ENCODE measurements around the gene SLC2A13.
A peak's percentile ranks its signal among the peaks of the same experiment; 100 is the strongest.

SLC2A13 gene

GRCh38 chr12:40103043-40103442 lies 2.8 kb downstream of the SLC2A13 start:
- no peak for TF ChIP-seq EZH2phosphoT487 (conservative IDR thresholded peaks at IDR 0.05; ENCODE audit: low read length)
- TF ChIP-seq CTCF (IDR thresholded peaks at IDR 0.05; ENCODE audit: insufficient read depth, low read length, poor library complexity, severe bottlenecking) = no peak
- Histone ChIP-seq H3K36me3 (ENCODE audit: low read length) (no peaks in the 10 kb centered on the region), H3K4me3 (ENCODE audit: insufficient read depth, low read length, poor library complexity, severe bottlenecking) (no peak overlapping the region), H4K20me1 (ENCODE audit: low read depth, low read length) (no peaks in the 10 kb centered on the region), H2AFZ (ENCODE audit: low read depth, low read length, severe bottlenecking) (no peak overlapping the region), H3K27ac (ENCODE audit: low read depth, low read length) (no peak overlapping the region), H3K9me2 (replicated peaks; ENCODE audit: insufficient read depth, low read length) (no peaks in the 10 kb centered on the region), H3K9me3 (ENCODE audit: insufficient read depth, low read length) (no peaks in the 10 kb centered on the region), H3K79me2 (ENCODE audit: insufficient read depth, low read length) (no peaks in the 10 kb centered on the region), H3F3A (ENCODE audit: insufficient read depth) (peaks cover 10% of the 10 kb centered on the region), H3K9ac (ENCODE audit: low read length) (no peak overlapping the region), H3K4me2 (ENCODE audit: low read depth, low read length, poor library complexity, severe bottlenecking) (peak overlapping the region; percentile 88), H3K27me3 (ENCODE audit: low read length) (no peaks in the 10 kb centered on the region)

- no peaks in the 10 kb centered on the region for H4K20me1 ChIP-seq (ENCODE audit: low read depth, low read length)
- no peaks in the 10 kb centered on the region; the same call in 1 of the 2 replicates for H3K79me2 ChIP-seq (ENCODE audit: insufficient read depth, low read length)
- no peak overlapping the region for H3K4me2 ChIP-seq (ENCODE audit: low read depth, low read length, poor library complexity, severe bottlenecking)
- H3K9ac ChIP-seq (ENCODE audit: low read length) = no peak overlapping the region
- no peaks in the 10 kb centered on the region for H3K27me3 ChIP-seq (ENCODE audit: low read length)
- H3K4me3 ChIP-seq (ENCODE audit: insufficient read depth, low read length, poor library complexity, severe bottlenecking) = no peak overlapping the region
- no peak overlapping the region for H3K27ac ChIP-seq (ENCODE audit: low read depth, low read length)
- no peak overlapping the region for H2AFZ ChIP-seq (ENCODE audit: low read depth, low read length, severe bottlenecking)
- TF ChIP-seq EZH2phosphoT487 (conservative IDR thresholded peaks at IDR 0.05; ENCODE audit: low read length) (no peak), CTCF (IDR thresholded peaks at IDR 0.05; ENCODE audit: insufficient read depth, low read length, poor library complexity, severe bottlenecking) (no peak)
- no peaks in the 10 kb centered on the region for H3K36me3 ChIP-seq (ENCODE audit: low read length)
- H3K9me3 ChIP-seq (ENCODE audit: insufficient read depth, low read length) = no peaks in the 10 kb centered on the region
- H3K9me2 ChIP-seq (replicated peaks; ENCODE audit: insufficient read depth, low read length) = no peaks in the 10 kb centered on the region
- H3F3A ChIP-seq (ENCODE audit: insufficient read depth) = peaks cover 4% of the 10 kb centered on the region
Measured at GRCh38 chr12:40101747-40102146, 4.1 kb downstream of the SLC2A13 start.

- no peaks in the 10 kb centered on the region for H3K36me3 ChIP-seq (ENCODE audit: low read length)
- no peak overlapping the region for H3K9ac ChIP-seq (ENCODE audit: low read length)
- H3K79me2 ChIP-seq (ENCODE audit: insufficient read depth, low read length) = no peaks in the 10 kb centered on the region; the same call in 1 of the 2 replicates
- no peaks in the 10 kb centered on the region for H3K9me3 ChIP-seq (ENCODE audit: insufficient read depth, low read length)
- H3K4me3 ChIP-seq (ENCODE audit: insufficient read depth, low read length, poor library complexity, severe bottlenecking) = no peak overlapping the region
- H3K27me3 ChIP-seq (ENCODE audit: low read length) = no peaks in the 10 kb centered on the region
- no peak overlapping the region for H2AFZ ChIP-seq (ENCODE audit: low read depth, low read length, severe bottlenecking)
- 0 out of 2 replicates have a peak, but pooled peaks cover 3% of the 10 kb centered on the region for H4K20me1 ChIP-seq (ENCODE audit: low read depth, low read length)
- no peak overlapping the region for H3K4me2 ChIP-seq (ENCODE audit: low read depth, low read length, poor library complexity, severe bottlenecking)
- no peaks in the 10 kb centered on the region for H3F3A ChIP-seq (ENCODE audit: insufficient read depth)
- no peak overlapping the region for H3K27ac ChIP-seq (ENCODE audit: low read depth, low read length)
- no peaks in the 10 kb centered on the region for H3K9me2 ChIP-seq (replicated peaks; ENCODE audit: insufficient read depth, low read length)
- no peak for TF ChIP-seq EZH2phosphoT487 (conservative IDR thresholded peaks at IDR 0.05; ENCODE audit: low read length)
- no peak for TF ChIP-seq CTCF (IDR thresholded peaks at IDR 0.05; ENCODE audit: insufficient read depth, low read length, poor library complexity, severe bottlenecking)
Measured at GRCh38 chr12:40099423-40099853, 6.4 kb downstream of the SLC2A13 start.
